ENCODE data around the gene HACD1.

DNA sequence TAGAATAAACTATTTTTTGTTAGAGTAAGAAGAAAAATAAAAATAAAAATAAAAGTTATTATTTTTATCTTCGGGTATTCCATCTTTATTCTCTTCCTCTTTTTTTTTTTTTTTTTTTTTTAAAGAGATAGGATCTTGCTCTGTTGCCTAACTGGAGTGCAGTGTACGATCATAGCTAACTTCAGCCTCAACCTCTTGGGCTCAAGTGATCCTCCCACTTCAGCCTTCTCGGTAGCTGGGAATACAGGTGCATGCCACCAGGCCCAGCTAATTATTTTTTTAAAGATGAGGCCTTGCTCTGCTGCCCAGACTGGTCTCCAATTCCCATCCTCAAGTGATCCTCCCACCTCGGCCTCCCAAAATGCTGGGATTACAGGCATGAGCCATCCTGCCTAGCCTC lies 42.2 kb upstream of the HACD1 start:
- no peak for TF ChIP-seq EZH2 (IDR thresholded peaks at IDR 0.05; ENCODE audit: borderline replicate concordance, insufficient read depth, low read length, poor library complexity, severe bottlenecking)
- TF ChIP-seq POLR2AphosphoS5 (IDR thresholded peaks at IDR 0.05): no peak
